PC-9 (cell line): ENCODE results near the gene SPAG9. TPM values are rescaled to one million over a fixed set of nuclear protein-coding genes. Genes with fewer than 3 reads are reported as not detected.

Experiments
- BruUV-seq: library from RNA; stranded (reverse); fragments of 400-500 nt; replicated peaks from 2 replicates; lab custom pipeline; 2021; lab: Mats Ljungman, UMichigan
- CTCF ChIA-PET: fragments of 300-600 bp; sonication (Branson Sonifier 250); formaldehyde crosslinking; loops from one replicate; lab custom pipeline; 2022; ENCODE audit warnings: antibody characterized with exemption; lab: Charles Lee
- POLR2A ChIA-PET: fragments of 300-600 bp; sonication (Branson Sonifier 250); formaldehyde crosslinking; loops from one replicate; lab custom pipeline; 2022; ENCODE audit warnings: antibody characterized with exemption; ENCODE audit not compliant: unreplicated experiment; lab: Charles Lee
- DNase-seq, 2 experiments: peaks; one replicate each; pipeline versions ENCODE4 v3.0.0 to v3.0.0-alpha.2; 2015 to 2022; ENCODE audit warnings: mixed read lengths in 1 of 2
- H2AFZ ChIP-seq: fragments of 200-600 bp; sonication (generic); 2 replicates; pipeline ENCODE4 v1.8.1; 2017; ENCODE audit warnings: antibody characterized with exemption
- H3F3A ChIP-seq: fragments of 200-600 bp; sonication (generic); 2 replicates; pipeline ENCODE4 v1.8.1; 2017; ENCODE audit warnings: antibody characterized with exemption, mild to moderate bottlenecking, low read depth; ENCODE audit not compliant: insufficient read depth
- H3K27ac ChIP-seq: fragments of 200-600 bp; sonication (generic); 2 replicates; pipeline ENCODE4 v1.6.1; 2016; ENCODE audit warnings: mixed run types
- H3K27me3 ChIP-seq: fragments of 200-600 bp; sonication (generic); 2 replicates; pipeline ENCODE4 v1.6.1; 2016; ENCODE audit warnings: low read depth, mixed run types; ENCODE audit not compliant: insufficient read depth
- H3K36me3 ChIP-seq: fragments of 200-600 bp; sonication (generic); 2 replicates; pipeline ENCODE4 v1.6.1; 2016; ENCODE audit warnings: low read depth, mixed run types
- H3K4me1 ChIP-seq: fragments of 200-600 bp; sonication (generic); replicated peaks from 2 replicates; pipeline ENCODE4 v1.6.1; 2016; ENCODE audit warnings: mixed run types; ENCODE audit not compliant: insufficient read depth
- H3K4me2 ChIP-seq: fragments of 200-600 bp; sonication (generic); 2 replicates; pipeline ENCODE4 v1.6.1; 2017; ENCODE audit warnings: mixed run types
- H3K4me3 ChIP-seq: fragments of 200-600 bp; sonication (generic); 2 replicates; pipeline ENCODE4 v1.6.1; 2016; ENCODE audit warnings: mixed run types
- H3K79me2 ChIP-seq: fragments of 200-600 bp; sonication (generic); 2 replicates; pipeline ENCODE4 v1.6.1; 2017; ENCODE audit warnings: low read depth, mixed run types
- H3K9me2 ChIP-seq: fragments of 200-600 bp; sonication (generic); 2 replicates; pipeline ENCODE4 v1.8.1; 2017; ENCODE audit warnings: mild to moderate bottlenecking; ENCODE audit not compliant: insufficient read depth
- H3K9me3 ChIP-seq: fragments of 200-600 bp; sonication (generic); 2 replicates; pipeline ENCODE4 v1.8.1; 2016; ENCODE audit warnings: low read depth; ENCODE audit not compliant: insufficient read depth
- H4K20me1 ChIP-seq: fragments of 200-600 bp; sonication (generic); 2 replicates; pipeline ENCODE4 v1.8.1; 2017; ENCODE audit not compliant: insufficient read depth
- CTCF ChIP-seq: fragments of 200-600 bp; sonication (generic); conservative IDR thresholded peaks from 2 replicates; pipeline ENCODE4 v1.6.1; 2017; ENCODE audit warnings: mixed run types, antibody characterized with exemption, mild to moderate bottlenecking, moderate library complexity
- EZH2 ChIP-seq: fragments of 200-600 bp; sonication (generic); IDR thresholded peaks from 2 replicates; pipeline ENCODE4 v1.8.0; 2017; ENCODE audit warnings: antibody characterized with exemption, low read depth
- intact Hi-C: fragments of 100-400 bp; cut with micrococcal nuclease; formaldehyde crosslinking; loops from one replicate; pipeline ENCODE4 v1.10.0; 2022; ENCODE audit not compliant: unreplicated experiment
- total RNA-seq: library from RNA; stranded (reverse); gene quantifications from 2 replicates; pipeline ENCODE4 v1.2.3, GENCODE V29; 2021

SPAG9 gene
- total RNA-seq, 1 experiment from 2014 or later: 51.8 TPM

GRCh38 chr17:51059781-51060180 lies 60.9 kb downstream of the SPAG9 start:
- POLR2A ChIA-PET: no interaction called here
- no peak overlapping the region for H3K4me2 ChIP-seq
- H3K9me2 ChIP-seq: no peaks in the 10 kb centered on the region
- H3F3A ChIP-seq: peaks cover 21% of the 10 kb centered on the region; the same call in 1 of the 2 replicates
- H3K79me2 ChIP-seq: peaks cover 41% of the 10 kb centered on the region
- intact Hi-C loops: loop anchor here (5.0 kb wide), 1 partner anchor 207 kb away; no protein-coding TSS in a partner anchor
- H3K4me3 ChIP-seq: no peak overlapping the region
- no peaks in the 10 kb centered on the region for H3K27me3 ChIP-seq
- H3K27ac ChIP-seq: peak overlapping the region; percentile 18; the same call in 1 of the 2 replicates
- TF ChIP-seq CTCF: no peak
- no peak for TF ChIP-seq EZH2
- H3K36me3 ChIP-seq: 0 out of 2 replicates have a peak, but pooled peaks cover 3% of the 10 kb centered on the region
- DNase-seq: peak in 1 of 2 experiments; percentile 63
- H3K4me1 ChIP-seq: peaks cover 18% of the 10 kb centered on the region
- H2AFZ ChIP-seq: no peak overlapping the region
- no peaks in the 10 kb centered on the region for H3K9me3 ChIP-seq
- CTCF ChIA-PET: no interaction called here
- BruUV-seq: no TSS peak
- H4K20me1 ChIP-seq: peaks cover 5% of the 10 kb centered on the region; the same call in 1 of the 2 replicates

- BruUV-seq: no TSS peak
Observed at GRCh38 chr17:51057534-51057933, 63.1 kb downstream of the SPAG9 start.

More at GRCh38 chr17:51057534-51057933, 63.1 kb downstream of the SPAG9 start:
- Histone ChIP-seq H3K27me3 (no peaks in the 10 kb centered on the region), H3K79me2 (peaks cover 26% of the 10 kb centered on the region; the same call in 1 of the 2 replicates), H3K9me2 (no peaks in the 10 kb centered on the region), H3K36me3 (no peaks in the 10 kb centered on the region), H3K4me2 (no peak overlapping the region), H3K9me3 (no peaks in the 10 kb centered on the region), H4K20me1 (peaks cover 5% of the 10 kb centered on the region; the same call in 1 of the 2 replicates), H2AFZ (no peak overlapping the region), H3F3A (peaks cover 21% of the 10 kb centered on the region; the same call in 1 of the 2 replicates), H3K27ac (peak overlapping the region; percentile 29; the same call in 1 of the 2 replicates), H3K4me1 (peaks cover 18% of the 10 kb centered on the region), H3K4me3 (no peak overlapping the region)
- TF ChIP-seq CTCF (no peak), EZH2 (no peak)
- no peak for DNase-seq
- intact Hi-C loops: loop anchor here (1.0 to 5.0 kb wide), 3 partner anchors 56 to 205 kb away; partner anchors contain the start of gene NME1
- ChIA-PET CTCF (interaction anchor here (0.6 kb wide), 1 partner anchor 10 kb away, joined by 3 read pairs; no protein-coding TSS in a partner anchor), POLR2A (interaction anchor here (1.0 kb wide), 1 partner anchor 63 kb away, joined by 5 read pairs; the partner anchor contains the start of gene SPAG9)
